ENCODE measurements around the gene IL4I1.
A peak's percentile ranks its signal among the peaks of the same experiment; 100 is the strongest.

Gene IL4I1

DNA sequence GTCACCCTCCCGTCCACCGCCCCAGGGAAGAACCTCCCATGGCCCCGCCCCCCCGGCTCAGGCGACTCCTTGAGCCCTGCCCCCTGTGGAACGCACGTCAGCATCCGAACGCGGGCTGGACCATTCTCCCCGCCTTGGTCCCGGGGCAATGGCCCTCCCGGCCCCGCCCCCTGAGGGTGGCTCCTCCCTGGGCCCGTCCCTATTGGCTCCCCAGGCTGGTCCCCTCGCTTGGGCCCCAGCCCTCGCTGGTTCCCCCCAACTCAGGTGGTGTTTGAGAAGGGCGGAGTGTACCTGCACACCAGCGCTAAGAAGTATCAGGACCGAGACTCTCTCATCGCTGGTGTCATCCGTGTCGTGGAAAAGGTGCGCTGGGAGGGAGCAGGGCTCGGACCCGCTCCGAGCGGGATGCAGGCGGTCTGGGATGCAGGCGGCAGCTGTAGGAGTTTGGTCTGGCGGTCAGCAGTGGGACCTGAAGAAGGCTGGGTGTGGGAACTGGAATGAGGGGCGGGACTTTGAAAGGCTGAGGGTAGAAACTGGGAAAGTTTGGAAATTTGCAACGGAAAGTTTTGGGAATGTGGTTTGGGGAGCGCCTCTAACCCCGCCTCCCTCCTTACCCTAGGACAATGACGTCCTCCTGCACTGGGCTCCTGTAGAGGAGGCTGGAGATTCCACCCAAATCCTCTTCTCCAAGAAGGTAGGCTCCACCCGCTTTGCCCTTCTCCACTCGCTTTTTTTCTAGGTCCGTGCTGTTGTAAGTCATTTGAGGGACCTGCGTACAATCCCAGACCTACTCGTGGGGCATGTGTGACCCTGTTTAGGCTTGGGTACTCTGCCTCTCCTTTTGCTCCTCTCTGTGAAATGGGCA lies 18.6 kb downstream of the IL4I1 start:
- DNase-seq (ENCODE audit: low read depth), result peak; percentile 97

DNA sequence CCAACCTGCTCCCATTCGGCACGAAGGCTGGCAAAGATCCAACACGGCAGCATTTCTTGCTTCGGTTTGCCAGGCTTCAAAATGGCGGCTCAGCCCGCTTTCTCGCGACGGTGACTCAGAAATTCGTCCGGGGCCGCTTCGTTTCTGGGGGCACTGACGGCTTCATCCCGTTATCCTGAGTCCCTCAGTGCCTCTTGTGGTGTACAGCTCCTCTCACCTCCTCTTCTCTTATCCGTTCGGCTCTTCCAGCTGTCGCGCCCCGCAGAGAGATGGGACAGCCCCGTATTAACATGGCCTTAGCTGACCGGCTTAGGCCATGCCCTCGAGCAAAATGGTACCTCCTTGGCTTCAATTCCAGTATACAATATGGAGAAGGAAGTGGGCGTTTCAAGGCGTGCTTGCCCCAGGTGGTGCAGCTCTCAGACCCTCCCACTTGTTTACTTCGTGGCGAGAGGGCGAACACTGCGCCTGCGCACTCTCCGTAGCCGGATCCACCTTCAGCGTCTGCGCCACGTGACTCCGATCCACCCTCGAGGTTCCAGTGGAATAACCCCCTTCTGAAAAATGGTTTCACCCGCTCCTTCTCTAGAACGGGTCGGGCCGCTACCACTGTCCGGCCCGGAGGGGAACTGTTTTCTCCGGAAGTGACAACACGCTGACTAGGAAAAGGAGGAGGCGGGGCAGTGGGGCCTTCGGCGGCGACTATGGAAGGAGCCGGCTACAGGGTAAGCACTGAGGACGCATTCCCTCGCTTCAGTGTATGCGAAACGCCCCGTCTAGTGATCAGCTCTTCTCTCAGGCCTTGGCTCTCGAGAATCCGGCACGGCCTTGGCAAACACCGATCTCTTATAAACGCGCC lies 19.4 kb downstream of the IL4I1 start, which contains the start of the genes AKT1S1 and TBC1D17:
AKT1S1 (minus strand) TSS at position 336 of the 859 bp plus-strand sequence. CDS start 4,060 bp downstream, outside the sequence.
TBC1D17 (plus strand) TSS at position 683 of the 859 bp plus-strand sequence; CDS start at position 705, 22 bp downstream.
- DNase-seq (ENCODE audit: low read depth), result peak; percentile 97

DNA sequence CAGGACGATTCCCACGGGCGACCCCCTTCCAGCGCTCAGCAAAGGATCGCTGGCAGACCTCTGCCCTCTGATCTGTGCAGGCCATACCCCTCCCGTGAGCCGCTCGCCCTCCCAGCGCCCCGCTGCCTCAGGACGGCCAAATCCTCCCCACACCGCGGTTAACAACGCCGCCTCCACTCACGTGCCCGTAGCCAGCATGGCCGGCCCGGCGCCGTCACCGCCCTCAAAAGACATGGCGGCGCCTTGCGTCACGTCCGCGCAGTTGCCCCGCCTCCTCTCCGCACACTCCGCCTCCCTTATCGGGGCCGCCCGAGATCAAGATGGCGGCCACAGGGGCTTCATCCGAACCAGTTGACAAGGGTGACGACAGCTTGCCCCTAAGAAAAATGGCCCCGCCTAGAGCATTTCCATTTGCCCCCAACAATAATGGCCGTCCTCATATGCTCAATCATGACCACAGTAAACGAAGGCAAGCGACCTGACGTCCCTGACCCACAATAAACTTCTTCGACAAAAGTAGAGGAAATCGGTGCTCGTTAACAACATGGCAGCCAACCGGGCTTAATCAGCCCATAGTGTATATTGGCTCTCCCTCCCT lies 20.2 kb downstream of the IL4I1 start:
- peak; percentile 97 for DNase-seq (ENCODE audit: low read depth)

DNA sequence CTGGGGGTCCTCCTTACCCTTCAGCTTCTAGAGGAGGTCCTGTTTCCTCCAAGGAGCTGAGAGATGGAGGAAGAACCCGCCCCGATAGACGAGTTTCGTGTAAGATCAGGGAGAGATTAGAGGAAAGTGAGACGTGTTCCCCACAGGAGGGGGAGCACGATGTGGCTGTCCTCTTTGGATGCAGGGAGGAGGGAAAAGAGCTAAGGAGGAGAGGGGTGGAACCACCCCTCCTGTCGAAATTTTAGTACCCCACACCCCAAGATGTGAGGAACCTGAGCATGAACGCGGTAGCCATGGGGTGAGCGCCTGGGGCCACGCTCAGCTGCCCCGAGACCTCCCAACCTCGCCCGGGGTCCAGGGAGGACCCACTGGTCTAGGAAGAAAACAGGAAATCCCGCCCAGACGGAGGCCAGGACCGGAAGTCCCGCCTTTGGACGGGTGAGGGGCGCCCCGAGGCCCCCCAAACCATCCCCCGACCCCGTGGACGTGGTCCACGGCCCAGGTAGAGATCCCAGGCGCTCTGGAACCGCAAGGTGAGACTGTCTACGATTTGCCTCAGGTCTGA lies 20.7 kb downstream of the IL4I1 start:
- DNase-seq (ENCODE audit: low read depth), result peak; percentile 40

DNA sequence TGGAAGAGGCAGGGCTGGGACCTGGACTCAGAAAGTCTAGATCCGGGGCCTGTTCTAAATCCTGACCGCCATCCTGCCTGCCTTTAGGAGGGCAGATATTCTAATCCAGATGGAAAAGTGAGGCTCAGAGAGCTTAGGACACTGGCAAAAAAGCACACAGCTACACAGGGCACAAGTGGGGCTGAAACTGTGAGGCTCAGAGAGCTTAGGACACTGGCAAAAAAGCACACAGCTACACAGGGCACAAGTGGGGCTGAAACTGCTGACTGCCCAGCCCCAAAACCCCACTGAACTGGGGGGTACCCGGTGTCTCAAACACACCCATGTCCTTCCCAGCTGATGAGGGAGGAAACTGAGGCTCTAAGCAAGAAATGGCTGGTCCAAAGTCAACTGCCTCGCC lies 21.5 kb downstream of the IL4I1 start:
- DNase-seq (ENCODE audit: low read depth), result no peak

DNA sequence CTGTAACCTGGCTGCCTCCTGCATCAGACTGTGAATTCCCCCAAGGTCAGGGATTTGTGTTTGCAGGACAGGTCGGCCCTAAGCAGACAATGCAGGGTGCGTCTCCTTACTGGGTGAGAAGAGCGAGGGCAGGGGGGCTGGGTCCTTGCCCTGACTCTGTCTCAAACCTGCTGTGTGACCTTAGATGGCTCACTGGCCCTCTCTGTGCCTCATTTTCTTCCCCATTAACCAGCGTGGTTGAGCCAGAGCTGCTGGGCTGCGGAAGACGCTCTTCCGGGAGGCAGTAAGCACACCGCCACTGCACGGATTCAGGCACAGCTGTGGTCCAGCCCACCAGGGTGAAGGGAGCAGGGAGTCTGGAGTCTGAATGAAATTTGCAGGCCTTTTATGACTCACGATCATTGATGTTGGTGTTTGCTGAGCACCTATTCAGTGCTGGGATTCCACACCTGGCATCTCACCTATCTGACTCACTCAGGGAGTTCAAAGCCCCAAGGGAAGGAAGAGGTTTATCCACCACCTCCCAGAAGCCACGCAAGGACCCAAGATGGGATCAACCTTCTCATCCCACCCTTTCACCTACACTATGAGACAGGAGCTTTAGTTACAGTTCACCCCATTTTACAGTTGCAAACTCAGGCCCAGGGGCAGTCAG lies 22.1 kb downstream of the IL4I1 start:
- DNase-seq (ENCODE audit: low read depth), result no peak

DNA sequence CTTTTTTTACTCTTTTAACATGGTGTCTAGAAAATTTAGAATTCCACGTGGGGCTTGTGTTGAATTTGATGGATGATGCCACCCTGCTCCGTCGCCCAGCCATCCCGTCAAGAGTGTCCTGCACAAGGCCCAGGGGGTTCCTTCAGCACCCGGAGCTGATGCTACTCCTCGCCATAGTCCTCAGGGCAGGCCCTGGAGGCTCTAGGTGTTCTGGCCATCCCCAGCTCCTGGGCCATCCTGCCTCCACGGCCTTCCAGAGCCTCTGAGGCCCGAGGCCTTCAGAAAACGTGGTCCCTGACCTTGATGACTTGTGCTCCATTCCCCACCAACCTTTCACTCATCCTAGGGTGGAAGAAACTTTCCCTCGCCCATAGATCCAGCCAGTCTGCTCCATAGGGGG lies 22.9 kb downstream of the IL4I1 start:
- no peak for DNase-seq (ENCODE audit: low read depth)

DNA sequence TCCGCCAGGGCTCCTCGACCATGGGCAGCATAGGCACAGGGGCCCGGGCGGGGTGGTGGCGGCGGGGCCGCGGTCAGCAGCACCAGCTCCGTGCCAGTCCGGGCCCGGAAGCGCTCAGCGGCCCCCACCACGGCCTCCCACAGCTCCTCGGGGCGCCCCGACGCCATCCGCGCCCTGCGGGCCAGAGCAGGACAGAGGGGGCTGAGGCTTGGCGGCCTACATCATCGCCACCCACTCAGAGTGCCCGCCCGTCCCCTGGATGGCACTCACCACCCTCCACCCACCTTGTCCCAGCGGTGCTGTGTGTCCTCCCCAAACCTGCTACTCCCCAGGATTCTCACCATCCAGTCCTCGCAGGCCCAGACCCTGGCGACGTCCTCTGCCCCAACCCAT lies 23.6 kb downstream of the IL4I1 start:
- no peak for DNase-seq (ENCODE audit: low read depth)

DNA sequence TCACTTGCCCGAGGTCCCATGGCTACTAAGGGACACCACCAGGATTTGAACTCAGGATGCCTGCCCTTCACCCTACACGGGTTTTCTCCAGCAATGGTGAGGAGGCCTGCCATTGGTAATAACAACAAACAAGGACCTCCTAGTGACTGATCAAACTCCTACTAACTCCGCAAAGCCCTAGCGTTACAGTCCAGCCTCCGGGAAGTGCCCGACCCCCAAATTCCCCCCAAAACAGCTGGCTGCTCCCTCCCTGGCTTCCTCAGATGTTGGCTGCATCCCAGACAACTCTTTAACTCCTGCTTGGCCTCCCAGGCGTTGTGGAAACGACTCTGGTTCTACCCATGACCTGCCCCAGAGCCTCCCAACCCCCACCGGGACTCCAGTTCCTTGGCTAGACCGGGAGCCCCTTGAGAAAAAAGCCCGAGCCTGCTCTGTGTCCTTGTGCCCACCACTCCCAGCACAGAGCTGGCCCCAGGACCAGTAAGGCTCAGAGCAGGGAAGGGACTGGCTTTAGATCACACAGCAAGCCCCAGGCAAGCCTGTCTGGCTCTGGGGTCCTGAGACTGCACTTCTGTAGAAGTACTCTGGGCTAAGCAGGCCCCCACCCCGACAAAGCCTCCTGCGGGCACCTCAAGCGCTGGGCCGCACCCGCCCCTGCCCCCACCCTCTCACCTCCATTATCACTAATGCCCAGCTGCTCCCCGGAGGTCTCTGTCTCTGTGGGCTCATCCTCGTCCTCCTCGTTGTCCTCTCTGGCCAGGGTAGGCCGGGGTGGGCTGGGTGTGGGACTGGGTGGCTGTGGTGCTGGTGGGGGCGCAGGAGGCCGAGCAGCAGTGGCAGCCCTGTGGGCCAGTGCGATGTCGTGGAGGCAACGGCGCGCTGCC lies 24.2 kb downstream of the IL4I1 start:
- no peak for DNase-seq (ENCODE audit: low read depth)

DNA sequence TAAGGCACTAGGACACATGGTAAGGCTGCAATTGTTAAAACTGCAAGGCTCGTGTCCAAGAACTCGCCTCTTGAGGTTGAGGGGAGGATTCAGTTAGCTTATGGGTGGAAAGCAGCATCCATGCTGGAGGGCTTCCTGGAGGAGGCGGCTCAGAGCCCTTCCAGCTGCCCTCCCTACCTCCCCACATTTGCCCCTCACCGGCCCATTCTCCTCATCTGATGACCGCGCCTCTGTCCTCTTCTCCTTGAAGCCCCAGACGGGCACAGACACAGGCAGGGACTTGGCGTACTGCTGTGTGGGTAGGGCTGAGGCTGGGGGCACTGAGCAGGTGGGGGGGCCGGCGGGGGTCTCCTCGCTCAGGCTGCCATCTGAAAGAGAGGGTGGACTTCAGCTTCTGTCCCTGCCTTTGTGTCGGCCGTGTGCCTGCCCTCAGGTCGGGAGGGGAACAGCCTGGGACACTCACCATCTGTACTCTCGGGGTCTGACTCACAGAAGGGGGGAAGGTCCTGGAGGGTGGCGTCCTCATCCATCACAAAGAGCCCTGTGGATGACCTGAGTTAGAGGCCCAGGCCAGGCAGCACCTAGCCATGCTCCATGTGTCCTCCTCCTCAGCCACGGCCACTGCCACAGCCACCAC lies 25.2 kb downstream of the IL4I1 start:
- no peak for DNase-seq (ENCODE audit: low read depth)

DNA sequence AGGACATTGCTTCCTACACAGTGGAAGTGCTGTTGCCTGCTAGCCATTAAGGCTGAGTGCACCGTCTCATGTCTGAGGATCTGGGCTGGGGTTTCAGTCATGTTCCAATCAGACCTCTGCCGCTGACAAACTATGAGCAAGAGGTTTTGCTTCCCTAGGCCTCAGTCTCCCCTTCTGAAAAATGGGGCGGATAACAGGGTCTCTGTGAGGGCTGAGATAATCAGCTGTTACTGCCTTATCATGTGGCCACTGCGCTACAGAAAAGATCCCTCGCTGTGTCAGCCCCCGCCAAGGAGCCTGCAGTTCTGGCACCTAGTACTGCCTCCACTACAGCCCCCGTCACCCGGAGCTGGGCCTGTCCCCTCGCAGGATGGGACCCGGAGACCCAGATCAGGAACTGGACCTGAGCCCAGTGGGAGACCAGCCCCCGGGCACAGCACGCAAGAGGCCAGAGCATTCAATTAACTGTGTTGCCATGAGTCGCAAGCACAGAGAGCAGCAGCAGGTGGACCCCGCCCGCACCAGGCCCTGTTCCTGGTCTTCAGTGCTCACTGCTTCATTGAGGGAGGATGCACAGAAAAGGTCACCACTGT lies 26.3 kb downstream of the IL4I1 start:
- no peak for DNase-seq (ENCODE audit: low read depth)

DNA sequence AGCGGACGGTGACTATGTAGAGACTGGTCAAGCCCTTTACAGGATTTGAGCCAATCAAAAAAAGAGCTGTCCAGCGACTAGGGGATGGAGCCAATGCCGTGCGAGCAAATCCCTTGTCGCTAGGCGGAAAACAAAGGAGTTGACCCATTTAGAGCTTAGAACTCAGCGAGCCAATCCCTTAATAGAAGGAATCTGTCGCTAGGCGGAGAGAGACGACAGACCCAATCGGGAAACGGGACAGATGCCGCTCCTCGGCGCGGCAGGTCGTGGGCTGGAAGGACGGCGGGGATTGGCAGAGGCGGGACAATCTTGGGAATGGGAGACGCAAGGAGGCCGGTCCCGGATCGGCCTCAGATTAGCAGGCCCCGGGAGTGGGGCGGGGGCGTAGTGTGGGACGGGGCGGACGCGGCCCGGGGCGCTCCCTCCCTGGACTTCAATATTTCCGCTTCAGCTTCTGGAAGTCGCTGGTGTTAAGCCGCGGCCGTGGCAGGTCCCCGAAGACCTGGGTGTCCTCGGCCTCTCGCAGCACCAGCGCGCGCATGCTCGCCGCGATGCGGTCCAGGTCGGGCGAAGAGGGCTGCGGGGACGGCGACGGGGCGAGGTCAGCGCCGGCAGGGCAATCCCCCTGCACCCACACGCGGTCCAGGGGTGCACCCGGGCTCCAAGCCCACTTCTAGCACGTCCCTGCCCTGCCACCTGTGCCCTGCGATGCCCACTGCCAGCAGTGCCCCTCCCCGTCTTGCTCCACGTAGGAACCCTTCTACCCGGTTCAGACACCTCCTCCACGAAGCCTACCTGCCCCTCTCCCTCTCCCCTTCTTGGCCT lies 27.0 kb downstream of the IL4I1 start:
- DNase-seq (ENCODE audit: low read depth), result peak; percentile 89

DNA sequence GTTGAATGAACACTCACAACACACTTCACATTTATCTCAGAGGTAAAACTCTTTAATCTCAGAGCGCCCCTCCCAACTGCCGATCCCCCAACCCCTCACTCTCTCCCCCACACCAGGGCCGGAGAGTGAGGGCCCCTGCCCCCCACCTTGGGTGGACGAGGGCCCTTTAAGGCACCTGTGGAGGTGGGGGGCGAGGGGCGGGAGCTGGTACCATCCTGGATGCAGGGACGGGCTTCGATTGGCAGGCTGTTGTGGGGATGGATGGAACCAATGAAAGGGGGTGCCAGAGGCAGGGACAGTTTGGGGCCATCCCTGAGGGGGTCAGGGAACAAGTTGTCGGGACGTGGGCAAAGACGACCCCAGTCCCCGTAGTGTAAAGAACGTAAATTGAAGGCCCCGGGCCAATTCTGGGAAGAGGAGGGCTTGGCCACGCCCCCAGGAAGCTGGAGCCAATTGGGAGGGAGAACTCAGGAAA lies 27.6 kb downstream of the IL4I1 start:
- no peak for DNase-seq (ENCODE audit: low read depth)

DNA sequence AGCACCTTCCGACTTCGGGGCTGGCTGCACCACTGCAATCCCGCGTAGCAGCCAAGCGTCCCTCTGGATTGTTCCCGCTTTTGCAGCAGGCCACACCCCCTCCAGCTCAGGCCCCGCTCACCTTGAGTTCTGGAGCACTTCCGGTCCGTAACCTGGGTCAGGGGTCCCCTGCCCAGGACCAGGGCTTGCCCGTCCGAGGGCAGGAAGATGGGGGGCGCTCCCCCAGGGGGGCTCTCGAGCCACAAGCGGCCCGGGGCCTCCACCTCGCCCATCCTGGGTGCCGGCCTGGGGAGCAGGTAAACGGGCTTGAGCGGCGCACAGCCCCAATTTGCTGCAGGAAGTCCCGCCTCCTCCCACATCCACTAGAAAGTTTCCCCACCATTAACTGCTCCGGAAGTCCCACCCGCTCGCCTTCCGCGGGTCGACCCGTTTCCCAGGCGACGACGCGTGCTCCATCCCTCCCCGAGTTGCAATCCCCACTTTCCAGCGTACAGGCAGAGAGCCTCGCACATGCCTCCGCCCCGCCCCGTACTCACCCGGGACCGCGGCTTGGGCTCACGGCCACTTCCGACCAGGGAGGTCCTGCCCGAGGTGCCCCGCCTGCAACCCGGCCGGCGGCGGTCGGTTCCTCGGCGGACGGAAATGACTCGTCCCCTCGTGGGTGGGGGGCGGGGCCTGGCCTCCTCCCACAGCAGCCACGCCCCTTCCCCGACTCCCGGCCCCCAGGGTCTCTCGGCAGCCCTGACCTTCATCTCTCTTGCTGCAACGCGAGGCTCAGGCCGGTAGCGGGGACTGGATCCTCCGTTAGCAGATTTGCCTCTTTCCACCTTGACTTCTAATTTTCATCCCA lies 29.5 kb downstream of the IL4I1 start, which contains the start of gene PNKP:
PNKP (minus strand) TSS at position 644 of the 850 bp plus-strand sequence; CDS start at position 272, 372 bp downstream.
- peak; percentile 86 for DNase-seq (ENCODE audit: low read depth)

DNA sequence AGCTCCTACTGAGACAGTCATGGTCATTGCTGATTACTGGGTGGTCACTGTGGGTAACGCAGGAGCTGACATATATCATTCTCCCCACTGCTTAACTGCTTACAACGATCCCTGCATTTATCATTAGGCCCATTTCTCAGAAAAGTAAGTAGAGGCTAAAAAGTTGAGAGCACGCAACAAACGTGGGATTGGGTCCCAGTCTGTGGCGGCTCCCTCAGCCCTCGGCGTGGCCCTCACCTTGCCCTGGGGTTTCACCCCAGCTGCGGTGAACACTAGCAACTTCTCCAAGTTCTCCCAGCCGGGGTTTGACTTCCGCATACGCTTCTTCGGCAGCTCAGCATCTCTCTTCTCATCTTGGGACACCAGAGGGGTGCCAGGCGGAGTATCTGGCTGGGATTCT lies 31.8 kb downstream of the IL4I1 start:
- no peak for DNase-seq (ENCODE audit: low read depth)

DNA sequence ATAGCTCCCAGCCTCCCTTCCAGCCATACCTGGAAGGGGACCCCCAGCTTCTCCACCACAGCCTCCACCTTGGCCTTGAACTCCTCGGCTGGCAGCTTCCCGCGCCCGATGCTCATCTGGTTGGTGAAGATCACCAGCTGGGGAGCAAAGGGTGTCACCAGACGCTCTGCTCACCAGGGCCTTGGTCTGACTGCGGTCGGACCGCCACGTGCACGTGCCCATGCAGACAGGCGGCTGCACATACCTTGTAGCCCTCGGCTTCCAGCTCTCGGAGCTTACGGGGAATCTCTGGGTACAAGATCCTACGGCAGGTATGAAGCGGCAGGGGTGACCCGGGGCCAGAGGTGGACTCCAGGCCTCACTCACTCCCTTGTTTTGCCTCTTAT lies 32.8 kb downstream of the IL4I1 start:
- DNase-seq (ENCODE audit: low read depth), result no peak

DNA sequence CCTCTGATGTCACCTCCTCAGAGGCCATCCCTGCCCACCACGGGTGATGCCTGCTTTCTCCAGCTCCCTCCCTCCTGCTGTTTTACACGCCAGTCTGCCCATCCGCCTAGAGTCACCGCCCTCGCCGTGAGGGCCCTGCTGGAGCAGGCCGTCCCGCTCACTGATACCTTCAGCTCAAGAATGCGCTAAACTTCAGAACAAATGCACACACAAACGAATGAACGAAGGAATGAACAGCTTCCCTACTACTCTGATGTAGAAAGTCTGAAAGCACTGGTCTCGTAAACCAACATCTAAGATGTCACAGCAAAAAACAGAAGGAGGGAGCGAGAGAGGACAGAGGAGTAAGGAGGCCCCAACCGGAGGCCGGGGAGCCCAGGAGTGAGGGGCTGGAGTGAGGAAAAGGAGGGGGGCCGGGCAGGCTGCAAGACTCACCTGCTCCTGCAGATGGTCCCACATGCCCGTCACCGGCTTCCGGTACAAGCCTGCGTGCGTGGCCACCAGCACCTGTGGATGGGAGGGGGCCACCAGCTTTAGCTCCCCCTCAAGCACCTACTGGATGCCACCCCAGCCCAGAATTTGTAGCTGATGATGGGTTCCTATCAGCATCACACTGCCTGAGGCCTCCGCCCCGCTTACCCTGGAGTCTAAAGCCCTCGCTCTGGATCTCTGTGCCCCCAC lies 33.3 kb downstream of the IL4I1 start:
- no peak for DNase-seq (ENCODE audit: low read depth)

Data from activated T-cell treated with anti-CD3 and anti-CD28 coated beads for 24 hours (primary cell).